SK-N-SH treated with all-trans-retinoic acid at 6 μM for 48 hours (cell line): Measurements from ENCODE around the gene TANC1.

Experiments
- ATAC-seq: fragments of 200-7000 bp; cut with Tn5 transposase; 3 replicates; pipeline ENCODE4 v1.9.1; 2020; ENCODE audit warnings: mild to moderate bottlenecking, moderate library complexity
- ARNTL ChIP-seq: fragments of 450-650 bp; formaldehyde crosslinking; IDR thresholded peaks from 2 replicates; pipeline ENCODE4 v1.5.0; 2020; ENCODE audit warnings: low read depth, mild to moderate bottlenecking, moderate library complexity, borderline replicate concordance
- BACH2 ChIP-seq: fragments of 250-450 bp; sonication (Bioruptor Pico); IDR thresholded peaks from 2 replicates; pipeline ENCODE4 v1.9.0; 2021; ENCODE audit warnings: mild to moderate bottlenecking, borderline replicate concordance
- CREB5 ChIP-seq: fragments of 250-450 bp; sonication (Bioruptor Pico); IDR thresholded peaks from 2 replicates; pipeline ENCODE4 v1.5.1; 2020; ENCODE audit warnings: low read depth, mild to moderate bottlenecking, moderate library complexity
- CSDC2 ChIP-seq: fragments of 250-450 bp; sonication (Bioruptor Pico); IDR thresholded peaks from 2 replicates; pipeline ENCODE4 v1.5.0; 2020; ENCODE audit warnings: mild to moderate bottlenecking, moderate library complexity
- CSRNP3 ChIP-seq: fragments of 250-450 bp; sonication (Bioruptor Pico); IDR thresholded peaks from 2 replicates; pipeline ENCODE4 v1.5.1; 2021; ENCODE audit warnings: mild to moderate bottlenecking, moderate library complexity
- ESRRG ChIP-seq: fragments of 250-450 bp; sonication (Bioruptor Pico); IDR thresholded peaks from 2 replicates; pipeline ENCODE4 v1.6.1; 2021; ENCODE audit warnings: mild to moderate bottlenecking
- GLIS3 ChIP-seq: fragments of 250-450 bp; sonication (Bioruptor Pico); IDR thresholded peaks from 2 replicates; pipeline ENCODE4 v1.5.0; 2020; ENCODE audit warnings: mild to moderate bottlenecking, moderate library complexity
- ISL1 ChIP-seq: fragments of 250-450 bp; sonication (Bioruptor Pico); IDR thresholded peaks from 2 replicates; pipeline ENCODE4 v2.1.2; 2022; ENCODE audit warnings: mild to moderate bottlenecking, moderate library complexity
- OSR1 ChIP-seq: fragments of 250-450 bp; sonication (Bioruptor Pico); IDR thresholded peaks from 2 replicates; pipeline ENCODE4 v1.8.0; 2022; ENCODE audit warnings: moderate library complexity, mild to moderate bottlenecking, inconsistent platforms
- PATZ1 ChIP-seq: fragments of 250-450 bp; sonication (Bioruptor Pico); IDR thresholded peaks from 2 replicates; pipeline ENCODE4 v1.8.0; 2020; ENCODE audit warnings: mild to moderate bottlenecking, moderate library complexity, borderline replicate concordance
- POU6F1 ChIP-seq: fragments of 250-450 bp; sonication (Bioruptor Pico); IDR thresholded peaks from 2 replicates; pipeline ENCODE4 v1.8.0; 2021; ENCODE audit warnings: low read depth, mild to moderate bottlenecking, moderate library complexity, borderline replicate concordance
- PPARA ChIP-seq: fragments of 250-450 bp; sonication (Bioruptor Pico); IDR thresholded peaks from 2 replicates; pipeline ENCODE4 v1.5.0; 2020; ENCODE audit warnings: mild to moderate bottlenecking, borderline replicate concordance
- RARB ChIP-seq: fragments of 250-450 bp; sonication (Bioruptor Pico); IDR thresholded peaks from 2 replicates; pipeline ENCODE4 v1.8.0; 2021; ENCODE audit warnings: mild to moderate bottlenecking, moderate library complexity
- SNAI2 ChIP-seq: fragments of 250-450 bp; sonication (Bioruptor Pico); IDR thresholded peaks from 2 replicates; pipeline ENCODE4 v1.5.0; 2020; ENCODE audit warnings: mild to moderate bottlenecking, moderate library complexity
- TCF4 ChIP-seq: fragments of 250-450 bp; sonication (Bioruptor Pico); IDR thresholded peaks from 2 replicates; pipeline ENCODE4 v1.8.0; 2021; ENCODE audit warnings: mild to moderate bottlenecking, moderate library complexity, borderline replicate concordance
- TOX ChIP-seq: fragments of 250-450 bp; sonication (Bioruptor Pico); IDR thresholded peaks from 2 replicates; pipeline ENCODE4 v1.8.0; 2021; ENCODE audit warnings: mild to moderate bottlenecking, moderate library complexity, borderline replicate concordance
- TSHZ2 ChIP-seq: fragments of 250-450 bp; sonication (Bioruptor Pico); IDR thresholded peaks from 2 replicates; pipeline ENCODE4 v1.5.0; 2020; ENCODE audit warnings: mild to moderate bottlenecking, moderate library complexity
- ZC3H10 ChIP-seq: fragments of 250-450 bp; sonication (Bioruptor Pico); IDR thresholded peaks from 2 replicates; pipeline ENCODE4 v1.5.1; 2021; ENCODE audit warnings: mild to moderate bottlenecking, moderate library complexity
- ZFP30 ChIP-seq: fragments of 450-650 bp; formaldehyde crosslinking; IDR thresholded peaks from 2 replicates; pipeline ENCODE4 v1.5.0; 2022; ENCODE audit warnings: mild to moderate bottlenecking, moderate library complexity
- ZNF565 ChIP-seq: fragments of 450-650 bp; formaldehyde crosslinking; conservative IDR thresholded peaks from 2 replicates; pipeline ENCODE4 v1.5.0; 2020; ENCODE audit warnings: low read depth, mild to moderate bottlenecking, moderate library complexity
- ZNF70 ChIP-seq: fragments of 450-650 bp; formaldehyde crosslinking; IDR thresholded peaks from 2 replicates; pipeline ENCODE4 v1.5.0; 2020; ENCODE audit warnings: mild to moderate bottlenecking, moderate library complexity
- ZNF8 ChIP-seq: fragments of 450-650 bp; formaldehyde crosslinking; IDR thresholded peaks from 2 replicates; pipeline ENCODE4 v1.5.0; 2020; ENCODE audit warnings: mild to moderate bottlenecking, moderate library complexity

The TANC1 gene

GRCh38 chr2:159124441-159124911 is 156.0 kb downstream of the TANC1 start (continued):
- TF ChIP-seq POU6F1 (CRISPR knock-in tag) (0 out of 2 replicates have a peak, but pooled peaks have one; percentile 10), ISL1 (no peak), GLIS3 (CRISPR knock-in tag) (no peak)

GRCh38 chr2:159124931-159125467 is 156.6 kb downstream of the TANC1 start:
- ATAC-seq, result peak; percentile 26
- no peak for TF ChIP-seq RARB
- TF ChIP-seq TSHZ2 (CRISPR knock-in tag), result 0 out of 2 replicates have a peak, but pooled peaks have one; percentile 35

GRCh38 chr2:159125858-159126257 is 157.4 kb downstream of the TANC1 start:
- ATAC-seq, result no peak
- no peak for TF ChIP-seq CREB5 (CRISPR knock-in tag)
- no peak for TF ChIP-seq TOX (CRISPR knock-in tag)
- no peak for TF ChIP-seq SNAI2 (CRISPR knock-in tag)
- TF ChIP-seq ESRRG, result no peak
- TF ChIP-seq ZNF70, result no peak
- TF ChIP-seq PATZ1, result no peak
- TF ChIP-seq GLIS3 (CRISPR knock-in tag), result no peak
- TF ChIP-seq PPARA, result no peak
- no peak for TF ChIP-seq OSR1 (CRISPR knock-in tag)
- TF ChIP-seq BACH2 (CRISPR knock-in tag), result no peak
- TF ChIP-seq TSHZ2 (CRISPR knock-in tag), result no peak
- no peak for TF ChIP-seq ARNTL (CRISPR knock-in tag)
- TF ChIP-seq ZNF565 (CRISPR knock-in tag), result no peak
- no peak for TF ChIP-seq ZC3H10 (CRISPR knock-in tag)
- no peak for TF ChIP-seq ZNF8 (CRISPR knock-in tag)
- TF ChIP-seq TCF4 (CRISPR knock-in tag), result no peak
- TF ChIP-seq CSDC2 (CRISPR knock-in tag), result no peak
- TF ChIP-seq ZFP30 (CRISPR knock-in tag), result no peak
- no peak for TF ChIP-seq CSRNP3 (CRISPR knock-in tag)
- TF ChIP-seq, all 23 proteins: peak for 0
